Peyer's patch (tissue), 4 donors: ENCODE measurements around the gene ARSG. TPM values are rescaled to one million over a fixed set of nuclear protein-coding genes. Genes with fewer than 3 reads are reported as not detected.
A peak's percentile ranks its signal among the peaks of the same experiment; 100 is the strongest.

Experiments used
- DNase-seq, 3 donors: peaks; one replicate each; pipeline ENCODE4 v3.0.0-alpha.2; 2017 to 2019
- H3K27ac ChIP-seq, 4 donors: fragments of 200-600 bp; sonication (generic); one replicate each; pipeline ENCODE4 v1.5.1; 2016 to 2019
- H3K27me3 ChIP-seq, 2 donors: fragments of 200-600 bp; sonication (generic); one replicate each; pipeline ENCODE4 v1.5.1; 2019
- H3K36me3 ChIP-seq, 3 donors: fragments of 200-600 bp; sonication (generic); one replicate each; pipeline ENCODE4 v1.5.1; 2016 to 2019
- H3K4me1 ChIP-seq, 4 donors: fragments of 200-600 bp; sonication (generic); one replicate each; pipeline ENCODE4 v1.5.1; 2016 to 2019
- H3K4me3 ChIP-seq, 4 donors: fragments of 200-600 bp; sonication (generic); 1 replicate in 3 of 4; 2 replicates in 1 of 4; pipeline ENCODE4 v1.5.1; 2016 to 2019; ENCODE audit warnings: mild to moderate bottlenecking in 1 of 4
- H3K9me3 ChIP-seq, 4 donors: fragments of 200-600 bp; sonication (generic); one replicate each; pipeline ENCODE4 v1.5.1; 2016 to 2019; ENCODE audit warnings: mild to moderate bottlenecking in 1 of 4
- CTCF ChIP-seq, 6 experiments: fragments of 450-650 bp in 4 of 6; fragments of 200-600 bp in 2 of 6; sonication (generic) in 1 of 6; IDR thresholded peaks; one replicate each; pipeline ENCODE4 v1.5.1; 2017 to 2019; ENCODE audit warnings: antibody characterized with exemption in 6 of 6, mild to moderate bottlenecking in 3 of 6, moderate library complexity in 1 of 6
- POLR2A ChIP-seq, 2 donors: fragments of 450-650 bp; IDR thresholded peaks; one replicate each; pipeline ENCODE4 v1.5.1; 2017; ENCODE audit warnings: antibody characterized with exemption in 2 of 2, mild to moderate bottlenecking in 2 of 2, moderate library complexity in 2 of 2
- total RNA-seq, 4 donors: library from RNA; depleted of rRNA; stranded (reverse); fragments of >200 nt; gene quantifications; one replicate each; pipeline ENCODE4 v1.1.0, GENCODE V29; 2016

Gene ARSG
- total RNA-seq, 4 donors from 2014 or later: 0.70 to 29.7 (median 2.0) TPM

GRCh38 chr17:68456339-68457167, 165.3 kb downstream of the ARSG start:
- Histone ChIP-seq H3K4me3 (peak overlapping the region; percentile 75 to 88 (median 80)), H3K4me1 (peaks cover 0 to 25% (median 4%) of the 10 kb centered on the region in 4 donors), H3K27me3 (no peaks in the 10 kb centered on the region), H3K9me3 (no peaks in the 10 kb centered on the region), H3K36me3 (no peaks in the 10 kb centered on the region), H3K27ac (peak overlapping the region; percentile 87 to 96 (median 92))
- TF ChIP-seq CTCF (IDR thresholded peaks at IDR 0.05): no peak
- TF ChIP-seq POLR2A (IDR thresholded peaks at IDR 0.05): no peak
- DNase-seq: peak; percentile 37 to 81 (median 79)

GRCh38 chr17:68457168-68457538, 165.9 kb downstream of the ARSG start, which contains the start of gene WIPI1:
TSS of gene WIPI1 (minus strand) at chr17:68457496. CDS start at chr17:68457421, 75 bp downstream.
- peak in 1 of 3 donors; percentile 74 for DNase-seq
- Histone ChIP-seq H3K27me3 (no peaks in the 10 kb centered on the region), H3K9me3 (no peaks in the 10 kb centered on the region), H3K36me3 (no peaks in the 10 kb centered on the region), H3K27ac (peak within 1 kb of the TSS; percentile 87 to 96 (median 92)), H3K4me3 (peak within 1 kb of the TSS; percentile 75 to 88 (median 80)), H3K4me1 (peaks cover 0 to 28% (median 4%) of the 10 kb centered on the region in 4 donors)
- TF ChIP-seq POLR2A (IDR thresholded peaks at IDR 0.05): peak in 1 of 2 donors; percentile 74
- TF ChIP-seq CTCF (IDR thresholded peaks at IDR 0.05): no peak

- no peaks in the 10 kb centered on the region for H3K36me3 ChIP-seq
- peak; percentile 60 to 88 for TF ChIP-seq POLR2A (IDR thresholded peaks at IDR 0.05)
- TF ChIP-seq CTCF (IDR thresholded peaks at IDR 0.05): peak in 2 of 6 experiments; percentile 7 to 16
- DNase-seq: peak; percentile 97 to 99 (median 99)
- H3K9me3 ChIP-seq: no peaks in the 10 kb centered on the region
- H3K4me1 ChIP-seq: peaks cover 0 to 26% (median 4%) of the 10 kb centered on the region in 4 donors
- H3K4me3 ChIP-seq: peak overlapping the region; percentile 75 to 88 (median 80)
- H3K27ac ChIP-seq: peak overlapping the region; percentile 78 to 94 (median 88)
- H3K27me3 ChIP-seq: no peaks in the 10 kb centered on the region
Measured at GRCh38 chr17:68457539-68458259, 166.4 kb downstream of the ARSG start.

GRCh38 chr17:68458260-68459036, 167.2 kb downstream of the ARSG start:
- DNase-seq: no peak
- H3K4me3 ChIP-seq: peak overlapping the region; percentile 63 to 88 (median 77)
- H3K36me3 ChIP-seq: no peaks in the 10 kb centered on the region
- peak overlapping the region; percentile 76 to 94 (median 82) for H3K27ac ChIP-seq
- peaks cover 0 to 27% (median 4%) of the 10 kb centered on the region in 4 donors for H3K4me1 ChIP-seq
- no peaks in the 10 kb centered on the region for H3K27me3 ChIP-seq
- H3K9me3 ChIP-seq: no peaks in the 10 kb centered on the region
- TF ChIP-seq CTCF (IDR thresholded peaks at IDR 0.05) (no peak), POLR2A (IDR thresholded peaks at IDR 0.05) (no peak)

- no peak overlapping the region for H3K27ac ChIP-seq
- DNase-seq: no peak
- no peaks in the 10 kb centered on the region for H3K9me3 ChIP-seq
- no peaks in the 10 kb centered on the region for H3K27me3 ChIP-seq
- TF ChIP-seq CTCF (IDR thresholded peaks at IDR 0.05) (no peak), POLR2A (IDR thresholded peaks at IDR 0.05) (no peak)
- no peak overlapping the region for H3K4me3 ChIP-seq
- H3K4me1 ChIP-seq: peaks cover 0 to 27% (median 4%) of the 10 kb centered on the region in 4 donors
- no peaks in the 10 kb centered on the region for H3K36me3 ChIP-seq
Measured at GRCh38 chr17:68459037-68459639, 167.8 kb downstream of the ARSG start.
